HEK293 (cell line): ENCODE data around the gene HOOK1.

Experiments used
- CTCF ChIA-PET: fragments of 350-600 bp; formaldehyde crosslinking; extraction: SDS; loops from one replicate; lab custom pipeline; 2021; ENCODE audit warnings: antibody characterized with exemption; lab: Yijun Ruan, JAX
- POLR2A ChIA-PET: fragments of 300-600 bp; formaldehyde crosslinking; extraction: SDS; loops from one replicate; lab custom pipeline; 2020; ENCODE audit warnings: antibody characterized with exemption, inconsistent platforms; lab: Yijun Ruan, JAX
- H3K27ac ChIP-seq: fragments of 200-500 bp; sonication (Bioruptor generic); 2 replicates; pipeline ENCODE4 v1.5.1; 2014; ENCODE audit warnings: low read depth, low read length, control low read depth, inconsistent platforms; ENCODE audit errors: extremely low read depth
- H3K36me3 ChIP-seq, 2 experiments: fragments of 200-500 bp in 1 of 2; sonication (Bioruptor generic) in 1 of 2; 1 replicate in 1 of 2; 2 replicates in 1 of 2; pipeline ENCODE4 v1.5.1; 2014 to 2017; ENCODE audit warnings: inconsistent platforms in 2 of 2, low read length in 2 of 2; ENCODE audit not compliant: control insufficient read depth in 2 of 2, insufficient read depth in 1 of 2
- H3K4me1 ChIP-seq: fragments of 200-500 bp; sonication (Bioruptor generic); 2 replicates; pipeline ENCODE4 v1.5.1; 2014; ENCODE audit warnings: mild to moderate bottlenecking, low read length, inconsistent platforms; ENCODE audit not compliant: control insufficient read depth, insufficient read depth
- H3K4me3 ChIP-seq: 2 replicates; pipeline ENCODE4 v1.5.1; 2011; ENCODE audit warnings: low read depth, mild to moderate bottlenecking, control low read depth, low read length, moderate library complexity
- H3K9me3 ChIP-seq: fragments of 200-500 bp; sonication (Bioruptor generic); 2 replicates; pipeline ENCODE4 v1.5.1; 2014; ENCODE audit warnings: low read depth, low read length, inconsistent platforms; ENCODE audit not compliant: control insufficient read depth, insufficient read depth
- KLF7 ChIP-seq: fragments of 450-650 bp; formaldehyde crosslinking; IDR thresholded peaks from 2 replicates; pipeline ENCODE4 v1.5.1; 2016; ENCODE audit warnings: missing biosample characterization, missing genetic modification characterization, borderline replicate concordance
- MEIS1 ChIP-seq: sonication (generic); formaldehyde crosslinking; IDR thresholded peaks from 2 replicates; pipeline ENCODE4 v1.8.1; 2022; ENCODE audit warnings: missing genetic modification reagents, mild to moderate bottlenecking, borderline replicate concordance
- PRDM2 ChIP-seq: fragments of 450-650 bp; formaldehyde crosslinking; IDR thresholded peaks from 2 replicates; pipeline ENCODE4 v1.5.1; 2016; ENCODE audit warnings: missing biosample characterization, missing genetic modification characterization, borderline replicate concordance
- SP2 ChIP-seq: fragments of 450-650 bp; formaldehyde crosslinking; IDR thresholded peaks from 2 replicates; pipeline ENCODE4 v1.5.1; 2016; ENCODE audit warnings: missing biosample characterization, missing genetic modification characterization
- ZBTB1 ChIP-seq: fragments of 450-650 bp; formaldehyde crosslinking; IDR thresholded peaks from 2 replicates; pipeline ENCODE4 v1.5.1; 2016; ENCODE audit warnings: missing biosample characterization, missing genetic modification characterization
- ZBTB48 ChIP-seq: fragments of 450-650 bp; formaldehyde crosslinking; IDR thresholded peaks from 2 replicates; pipeline ENCODE4 v1.5.1; 2016; ENCODE audit warnings: missing biosample characterization, missing genetic modification characterization
- ZNF138 ChIP-seq: fragments of 450-650 bp; formaldehyde crosslinking; IDR thresholded peaks from 2 replicates; pipeline ENCODE4 v1.5.1; 2016; ENCODE audit warnings: missing biosample characterization, missing genetic modification characterization, borderline replicate concordance
- ZNF157 ChIP-seq: fragments of 450-650 bp; formaldehyde crosslinking; IDR thresholded peaks from 2 replicates; pipeline ENCODE4 v1.5.1; 2016; ENCODE audit warnings: missing biosample characterization, missing genetic modification characterization
- ZNF16 ChIP-seq: fragments of 450-650 bp; formaldehyde crosslinking; IDR thresholded peaks from 2 replicates; pipeline ENCODE4 v1.5.1; 2016; ENCODE audit warnings: low read depth, missing biosample characterization, missing genetic modification characterization
- ZNF266 ChIP-seq: fragments of 450-650 bp; formaldehyde crosslinking; IDR thresholded peaks from 2 replicates; pipeline ENCODE4 v1.5.1; 2016; ENCODE audit warnings: missing biosample characterization, missing genetic modification characterization, low read depth
- ZNF311 ChIP-seq: fragments of 450-650 bp; formaldehyde crosslinking; IDR thresholded peaks from 2 replicates; pipeline ENCODE4 v1.5.1; 2017; ENCODE audit warnings: missing biosample characterization, missing genetic modification characterization, borderline replicate concordance
- ZNF416 ChIP-seq: fragments of 450-650 bp; formaldehyde crosslinking; IDR thresholded peaks from 2 replicates; pipeline ENCODE4 v1.5.1; 2016; ENCODE audit warnings: missing biosample characterization, missing genetic modification characterization
- ZNF501 ChIP-seq: fragments of 450-650 bp; formaldehyde crosslinking; IDR thresholded peaks from 2 replicates; pipeline ENCODE4 v1.5.1; 2016; ENCODE audit warnings: missing biosample characterization, missing genetic modification characterization
- ZNF521 ChIP-seq: fragments of 450-650 bp; formaldehyde crosslinking; IDR thresholded peaks from 2 replicates; pipeline ENCODE4 v1.5.1; 2017; ENCODE audit warnings: missing biosample characterization, mild to moderate bottlenecking, missing genetic modification characterization
- ZNF548 ChIP-seq: fragments of 450-650 bp; formaldehyde crosslinking; IDR thresholded peaks from 2 replicates; pipeline ENCODE4 v1.5.1; 2016; ENCODE audit warnings: missing biosample characterization, missing genetic modification characterization
- ZNF624 ChIP-seq: fragments of 450-650 bp; formaldehyde crosslinking; IDR thresholded peaks from 2 replicates; pipeline ENCODE4 v1.5.1; 2017; ENCODE audit warnings: missing biosample characterization, missing genetic modification characterization
- ZNF701 ChIP-seq: fragments of 450-650 bp; formaldehyde crosslinking; IDR thresholded peaks from 2 replicates; pipeline ENCODE4 v1.5.1; 2016; ENCODE audit warnings: missing biosample characterization, missing genetic modification characterization
- ZNF777 ChIP-seq: fragments of 450-650 bp; formaldehyde crosslinking; IDR thresholded peaks from 2 replicates; pipeline ENCODE4 v1.5.1; 2017; ENCODE audit warnings: missing biosample characterization, missing genetic modification characterization, borderline replicate concordance
- ZSCAN4 ChIP-seq: fragments of 450-650 bp; formaldehyde crosslinking; IDR thresholded peaks from 2 replicates; pipeline ENCODE4 v1.5.1; 2017; ENCODE audit warnings: missing biosample characterization, missing genetic modification characterization

The HOOK1 gene

GRCh38 chr1:59788825-59789224 is 25.9 kb upstream of the HOOK1 start:
- Histone ChIP-seq H3K27ac (no peak overlapping the region), H3K4me1 (no peaks in the 10 kb centered on the region), H3K9me3 (no peaks in the 10 kb centered on the region), H3K4me3 (no peak overlapping the region), H3K36me3 (no peaks in the 10 kb centered on the region)
- CTCF ChIA-PET, result no interaction called here
- no peak for TF ChIP-seq ZBTB1 (tag by site-specific recombination)
- TF ChIP-seq ZSCAN4 (tag by site-specific recombination), result no peak
- no peak for TF ChIP-seq ZNF777 (tag by site-specific recombination)
- POLR2A ChIA-PET, result no interaction called here

- H3K4me3 ChIP-seq, result no peak overlapping the region
- no peaks in the 10 kb centered on the region for H3K36me3 ChIP-seq
- no peak overlapping the region for H3K27ac ChIP-seq
- ChIA-PET POLR2A (no interaction called here), CTCF (interaction anchor here (0.5 to 0.7 kb wide), 2 partner anchors 249 to 963 kb away, joined by 3 read pairs; no protein-coding TSS in a partner anchor)
- H3K9me3 ChIP-seq, result no peaks in the 10 kb centered on the region
- H3K4me1 ChIP-seq, result no peaks in the 10 kb centered on the region
- TF ChIP-seq PRDM2 (tag by site-specific recombination) (no peak), ZNF501 (no peak)
- TF ChIP-seq, all 188 proteins: peak for 0
Measured at GRCh38 chr1:59798600-59798999, 16.1 kb upstream of the HOOK1 start.

- no peaks in the 10 kb centered on the region for H3K4me1 ChIP-seq
- H3K36me3 ChIP-seq, result no peaks in the 10 kb centered on the region
- ChIA-PET CTCF (interaction anchor here (1.8 kb wide), 1 partner anchor 23 kb away, joined by 5 read pairs; no protein-coding TSS in a partner anchor), POLR2A (no interaction called here)
- H3K9me3 ChIP-seq, result no peaks in the 10 kb centered on the region
- TF ChIP-seq ZNF701 (tag by site-specific recombination) (no peak), MEIS1 (CRISPR knock-in tag) (no peak), KLF7 (tag by site-specific recombination) (no peak), ZNF777 (tag by site-specific recombination) (no peak)
- no peak overlapping the region for H3K4me3 ChIP-seq
- no peak overlapping the region for H3K27ac ChIP-seq
Measured at GRCh38 chr1:59803458-59804038, 11.2 kb upstream of the HOOK1 start.

GRCh38 chr1:59804301-59804700 is 10.4 kb upstream of the HOOK1 start:
- Histone ChIP-seq H3K4me3 (no peak overlapping the region), H3K27ac (no peak overlapping the region), H3K4me1 (no peaks in the 10 kb centered on the region), H3K9me3 (no peaks in the 10 kb centered on the region), H3K36me3 (no peaks in the 10 kb centered on the region)
- POLR2A ChIA-PET, result no interaction called here
- TF ChIP-seq SP2 (tag by site-specific recombination) (no peak), ZNF416 (no peak), ZNF521 (tag by site-specific recombination) (no peak), ZNF157 (tag by site-specific recombination) (no peak), ZNF266 (tag by site-specific recombination) (no peak), ZNF138 (tag by site-specific recombination) (no peak), ZNF16 (tag by site-specific recombination) (no peak), ZNF311 (tag by site-specific recombination) (no peak), ZBTB48 (no peak), ZNF548 (tag by site-specific recombination) (no peak), ZNF624 (tag by site-specific recombination) (no peak), ZSCAN4 (tag by site-specific recombination) (no peak)
- CTCF ChIA-PET, result no interaction called here
